Heart left ventricle (tissue), 13 donors: Measurements from ENCODE around the gene TJP2.

Experiments used
- CTCF ChIP-seq, 12 donors: fragments of 200-600 bp; sonication (generic) in 4 of 12; IDR thresholded peaks; one replicate each; pipeline versions ENCODE4 v1.5.0 to v1.8.0; 2018 to 2022; ENCODE audit warnings: antibody characterized with exemption in 12 of 12, mild to moderate bottlenecking in 5 of 12
- POLR2A ChIP-seq, 2 donors: fragments of 450-650 bp; IDR thresholded peaks; one replicate each; pipeline ENCODE4 v1.6.1; 2017; ENCODE audit warnings: antibody characterized with exemption in 2 of 2, mild to moderate bottlenecking in 2 of 2, moderate library complexity in 2 of 2
- donor health status: ischemic (EF 13 %, LVEDD 7.1; RV severe dilation, severe dysfunction).
- donor health status: DM: no; HTN: yes; CAD: no.
- donor health status: DM: no; HTN: no; CAD: no.
- donor health status: ischemic (EF 25% LVEDD 6.9; RV normal size, moderate dysfunction).
- donor health status: ischemic (EF 25% LVEDD 5.7; RV mildly dilated, moderate dysfunction).
- donor health status: ischemic (EF 35%, LVEDD 5.7; RV mildly dilated, moderate dysfunction).
- donor health status: nonischemic (EF 11% LVEDD 7.7; RV severe dilation, severe dysfunction).
- donor health status: DM: yes; HTN: yes; CAD: no.
- donor health status: PGD.
- donor health status: ischemic (EF 29% LVEDD 5.4; RV normal size, mild dysfunction).
- donor health status: nonischemic (EF 23%, LVEDD 6.1; RV moderate dilation, normal function).

- TF ChIP-seq POLR2A (IDR thresholded peaks at IDR 0.05), result no peak
- TF ChIP-seq CTCF (IDR thresholded peaks at IDR 0.05), result no peak
Measured at GRCh38 chr9:69181908-69182353, 7.9 kb downstream of the TJP2 start.
